Central memory CD4-positive, alpha-beta T cell (primary cell): Measurements from ENCODE around the gene AQP2.
"Not testable (repeated sequence)": the region's sequence is repeated elsewhere in the genome, so short reads cannot be mapped to it uniquely, and the experiment has no call there.

Source experiments
- DNase-seq: peaks from one replicate; pipeline ENCODE4 v3.0.0; 2022

The AQP2 gene

DNA sequence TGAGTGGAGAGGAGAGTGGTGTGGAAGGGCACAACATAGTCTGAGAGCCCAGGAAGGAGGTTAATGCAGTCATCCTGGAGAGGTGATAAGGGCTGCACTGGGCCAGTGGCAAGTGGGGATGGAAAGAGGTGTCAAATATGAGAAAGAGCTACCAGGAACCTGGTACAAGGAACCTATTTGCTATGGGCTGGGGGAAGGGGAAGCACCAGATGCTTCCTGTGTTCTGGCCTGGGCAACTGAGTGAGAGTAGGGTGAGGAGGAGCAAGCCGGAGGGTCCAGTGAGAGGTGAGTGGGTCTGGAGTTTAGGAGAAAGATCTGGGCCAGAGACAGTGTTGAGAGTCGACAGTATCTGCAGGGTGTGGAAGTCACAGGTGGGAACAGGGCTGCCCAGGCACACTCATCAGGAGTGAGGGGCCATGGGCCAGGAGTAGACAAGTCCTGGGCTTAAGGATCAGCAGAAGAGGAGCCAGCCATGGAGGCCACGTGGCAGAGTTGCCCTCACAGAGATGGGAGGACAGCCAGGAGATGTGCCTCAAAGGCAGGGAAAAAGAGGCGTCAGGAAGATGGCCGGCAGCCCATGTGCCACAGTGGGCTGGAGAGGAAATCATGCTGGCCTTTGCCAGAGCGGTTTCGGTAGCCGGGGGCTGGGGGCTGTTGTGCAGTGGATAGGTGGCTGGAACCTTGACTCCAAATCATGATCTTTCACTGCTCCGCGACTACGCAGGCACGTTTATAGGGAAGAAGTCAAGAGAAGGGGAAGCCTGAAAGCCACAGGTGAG is 19.3 kb downstream of the AQP2 start:
- DNase-seq: no peak

DNA sequence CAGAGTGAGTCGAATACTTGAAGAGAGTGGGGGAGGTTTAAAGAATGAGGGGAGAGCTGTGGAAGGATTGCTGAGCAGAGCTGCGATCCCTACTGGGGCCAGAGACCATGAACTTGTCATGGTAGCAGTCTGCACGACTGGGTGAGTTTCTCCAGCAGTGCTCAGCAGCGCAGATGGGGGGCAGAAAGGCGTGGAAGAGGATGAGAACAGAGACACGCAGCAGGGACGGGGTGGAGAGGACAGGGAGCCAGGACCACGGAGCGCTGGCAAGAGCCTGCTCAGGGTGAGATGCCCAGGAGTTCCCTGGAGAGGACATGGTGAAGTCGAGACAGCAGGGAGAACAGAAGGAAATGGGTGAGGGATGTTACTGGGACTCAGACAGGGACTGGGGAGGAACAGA is 20.1 kb downstream of the AQP2 start:
- DNase-seq: no peak

DNA sequence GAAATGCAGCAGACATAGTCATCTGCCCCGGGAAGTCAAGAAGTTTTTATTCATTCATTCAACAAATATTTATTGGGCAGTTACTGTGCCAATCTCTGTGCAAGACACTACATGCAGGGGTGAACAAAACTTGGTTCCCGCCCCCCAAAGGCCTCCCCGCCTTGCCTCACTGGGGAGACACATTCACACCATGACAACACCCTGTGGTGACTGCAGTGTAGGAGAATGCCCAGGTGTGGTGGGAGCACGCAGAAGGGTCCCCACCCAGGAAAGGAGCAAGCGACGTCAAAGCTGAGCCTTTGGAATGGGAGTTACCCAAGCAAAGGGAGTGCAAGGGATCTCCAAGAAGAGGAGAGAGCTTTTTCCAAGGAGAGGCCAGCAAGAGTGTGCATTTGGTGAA is 20.6 kb downstream of the AQP2 start:
- no peak for DNase-seq

DNA sequence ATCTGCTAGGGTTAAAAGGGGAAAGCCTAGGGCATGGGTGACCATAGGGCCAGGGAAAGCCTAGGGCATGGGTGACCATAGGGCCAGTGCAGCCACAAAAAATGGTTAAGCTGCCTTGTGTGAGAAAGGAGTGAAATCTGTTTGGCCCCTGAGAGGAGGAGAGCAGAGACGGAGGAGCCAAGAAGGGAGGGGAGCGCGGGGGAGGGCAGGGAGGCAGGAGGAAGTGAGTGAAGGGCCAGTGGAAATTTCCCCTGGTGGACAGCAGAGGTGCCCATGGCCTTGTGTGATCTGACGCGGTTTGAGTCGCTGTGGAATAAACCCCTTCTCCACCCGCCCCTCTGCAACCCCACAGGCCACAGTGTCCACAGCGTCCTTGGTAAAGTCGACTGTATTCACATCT is 21.6 kb downstream of the AQP2 start:
- DNase-seq: no peak

DNA sequence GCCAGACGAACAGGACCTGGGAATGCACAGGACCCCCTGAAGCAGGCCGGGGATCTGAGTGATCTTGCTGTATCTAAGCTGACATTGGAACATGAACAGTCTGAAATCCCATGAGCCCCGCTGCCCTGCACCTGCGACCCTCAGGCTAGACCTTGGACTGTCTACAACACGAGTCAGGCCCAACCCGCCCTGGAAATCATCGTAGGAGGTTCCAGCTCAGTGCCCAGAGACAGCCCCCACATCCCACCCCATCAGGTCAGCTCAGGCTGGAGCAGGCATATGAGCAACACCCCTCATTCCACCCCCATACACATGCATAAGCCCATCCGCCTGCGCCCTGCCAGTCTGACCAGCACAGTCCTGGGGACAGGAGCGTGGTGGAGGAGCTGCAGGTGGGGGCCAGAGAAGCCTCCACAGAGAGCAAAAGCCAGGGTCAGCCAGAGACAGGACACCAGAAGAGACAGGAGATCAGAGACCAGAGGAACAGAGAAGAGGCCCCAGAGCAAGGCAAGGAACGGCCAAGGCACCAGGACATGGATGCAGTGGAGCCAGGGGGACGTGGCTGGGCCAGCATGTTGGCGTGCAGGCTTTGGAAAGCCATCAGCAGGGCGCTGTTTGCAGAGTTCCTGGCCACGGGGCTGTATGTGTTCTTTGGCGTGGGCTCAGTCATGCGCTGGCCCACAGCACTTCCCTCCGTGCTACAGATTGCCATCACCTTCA is 22.3 kb downstream of the AQP2 start, which contains the start of gene AQP6:
Gene AQP6, plus strand, starts transcription at position 307 of the 720 bp plus-strand sequence. Its CDS starts 227 bp downstream, at position 534.
- no peak for DNase-seq

DNA sequence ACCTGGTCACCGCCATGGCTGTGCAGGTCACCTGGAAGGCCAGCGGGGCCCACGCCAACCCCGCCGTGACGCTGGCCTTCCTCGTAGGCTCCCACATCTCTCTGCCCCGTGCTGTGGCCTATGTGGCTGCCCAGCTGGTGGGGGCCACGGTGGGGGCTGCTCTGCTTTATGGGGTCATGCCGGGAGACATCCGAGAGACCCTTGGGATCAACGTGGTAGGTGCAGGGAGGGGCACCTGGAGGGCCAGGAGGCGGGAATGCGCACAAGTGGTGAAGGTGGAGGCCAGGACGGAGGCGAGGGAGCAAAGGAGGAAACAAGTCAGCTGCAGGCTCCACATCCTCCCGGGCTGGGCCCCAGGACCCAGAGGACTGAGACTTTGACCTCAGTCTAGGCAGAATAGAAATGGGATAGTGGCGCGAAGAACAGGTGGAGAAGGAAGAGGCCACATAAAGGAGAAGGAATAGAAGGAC is 22.9 kb downstream of the AQP2 start:
- no peak for DNase-seq

DNA sequence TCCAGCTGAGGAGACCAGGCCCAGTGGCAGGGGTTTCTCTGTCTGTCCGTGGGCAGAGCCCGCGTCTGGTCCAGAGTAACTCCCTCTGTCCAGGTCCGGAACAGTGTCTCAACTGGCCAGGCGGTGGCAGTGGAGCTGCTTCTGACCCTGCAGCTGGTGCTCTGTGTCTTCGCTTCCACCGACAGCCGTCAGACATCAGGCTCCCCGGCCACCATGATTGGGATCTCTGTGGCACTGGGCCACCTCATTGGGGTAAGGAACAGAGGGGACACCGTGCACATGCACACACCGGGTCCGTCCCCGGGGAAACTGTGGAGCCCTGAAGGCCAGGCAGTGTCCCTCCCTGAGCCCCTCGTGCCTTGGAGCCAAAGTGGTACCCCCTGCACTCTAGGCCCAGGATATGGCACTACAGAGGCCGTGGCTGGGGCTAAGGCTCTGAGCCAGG is 23.7 kb downstream of the AQP2 start:
- DNase-seq: no peak

DNA sequence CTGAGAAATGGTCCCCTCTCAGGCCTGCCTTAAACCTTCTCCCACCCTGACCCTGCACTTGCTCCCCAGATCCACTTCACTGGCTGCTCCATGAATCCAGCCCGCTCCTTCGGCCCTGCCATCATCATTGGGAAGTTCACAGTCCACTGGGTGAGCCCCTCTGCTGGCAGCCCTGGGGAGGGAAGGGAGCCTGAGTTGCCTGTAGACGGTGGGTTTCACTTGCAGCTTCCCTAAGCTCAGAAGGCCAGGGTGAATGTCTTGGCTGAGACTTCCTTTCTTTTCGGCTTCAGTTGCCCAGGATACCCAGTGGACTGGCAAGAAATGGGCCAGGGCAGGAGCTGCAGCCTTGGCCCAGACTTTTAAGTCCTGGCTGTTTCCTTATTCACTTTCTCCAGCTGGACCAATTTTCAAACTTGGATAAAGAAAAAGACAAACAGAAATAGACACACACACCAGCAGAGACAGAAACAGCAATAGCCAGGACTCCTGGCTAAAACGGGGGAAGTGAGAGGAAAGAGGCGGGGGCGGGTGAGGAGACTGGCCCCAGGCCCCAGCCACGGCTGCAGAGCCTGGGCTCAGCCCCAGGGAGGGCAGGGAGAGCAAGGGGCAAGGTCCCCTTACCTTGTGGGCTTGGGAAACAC is 24.3 kb downstream of the AQP2 start:
- DNase-seq: no peak

DNA sequence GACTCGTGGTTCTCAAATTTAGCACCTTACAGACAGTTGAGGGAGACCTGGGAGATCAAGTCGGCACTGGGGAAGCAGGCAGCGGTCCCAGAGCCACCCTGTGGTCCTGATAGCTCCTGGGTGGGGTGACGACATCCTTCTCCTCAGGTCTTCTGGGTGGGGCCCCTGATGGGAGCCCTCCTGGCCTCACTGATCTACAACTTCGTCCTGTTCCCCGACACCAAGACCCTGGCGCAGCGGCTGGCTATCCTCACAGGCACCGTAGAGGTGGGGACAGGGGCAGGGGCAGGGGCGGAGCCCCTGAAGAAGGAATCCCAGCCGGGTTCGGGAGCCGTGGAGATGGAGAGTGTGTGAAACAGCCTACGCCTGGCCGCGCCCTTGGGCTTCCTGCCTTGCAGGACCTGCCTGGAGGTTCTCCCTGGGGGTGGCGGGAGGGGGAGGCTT is 24.8 kb downstream of the AQP2 start:
- DNase-seq: no peak

DNA sequence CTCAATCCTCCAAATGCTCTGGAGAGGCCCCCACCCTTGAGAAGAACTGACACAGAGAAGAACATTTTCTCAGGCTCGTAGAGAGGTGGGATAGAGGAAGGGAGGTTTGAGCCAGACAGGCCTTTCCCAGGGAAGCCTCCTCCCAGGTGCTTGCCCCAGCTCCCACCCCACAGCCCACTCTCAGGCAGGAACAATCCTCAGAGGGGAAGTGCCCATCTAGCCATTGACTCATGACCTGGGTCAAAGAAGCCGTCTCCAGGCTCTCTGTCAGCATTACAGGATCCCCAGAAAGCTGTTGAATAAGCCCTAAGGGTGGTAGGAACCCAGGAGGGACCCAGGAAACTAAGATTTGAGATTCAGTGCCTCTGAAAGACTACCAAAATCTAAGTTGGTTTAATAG is 26.0 kb downstream of the AQP2 start:
- DNase-seq: no peak

DNA sequence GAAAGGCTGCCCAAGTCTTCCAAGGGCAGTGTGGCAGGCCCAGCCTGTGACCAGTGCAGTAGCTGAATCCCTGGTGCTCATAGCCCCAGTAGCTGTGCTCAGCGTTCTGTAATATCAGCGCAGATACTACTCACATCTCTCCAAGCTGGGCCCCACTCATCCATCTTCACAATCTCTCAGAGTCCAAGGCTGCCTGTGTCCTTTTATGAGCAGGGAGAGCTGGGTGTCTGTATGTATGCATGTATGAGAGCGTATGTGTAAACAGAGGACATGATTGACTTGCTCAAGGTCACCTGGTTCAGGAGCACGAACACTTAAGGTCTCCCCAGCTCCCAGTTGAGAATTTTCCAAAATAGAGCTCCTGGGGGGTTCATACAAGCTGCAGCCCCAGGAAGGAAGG is 27.6 kb downstream of the AQP2 start:
- DNase-seq: no peak

DNA sequence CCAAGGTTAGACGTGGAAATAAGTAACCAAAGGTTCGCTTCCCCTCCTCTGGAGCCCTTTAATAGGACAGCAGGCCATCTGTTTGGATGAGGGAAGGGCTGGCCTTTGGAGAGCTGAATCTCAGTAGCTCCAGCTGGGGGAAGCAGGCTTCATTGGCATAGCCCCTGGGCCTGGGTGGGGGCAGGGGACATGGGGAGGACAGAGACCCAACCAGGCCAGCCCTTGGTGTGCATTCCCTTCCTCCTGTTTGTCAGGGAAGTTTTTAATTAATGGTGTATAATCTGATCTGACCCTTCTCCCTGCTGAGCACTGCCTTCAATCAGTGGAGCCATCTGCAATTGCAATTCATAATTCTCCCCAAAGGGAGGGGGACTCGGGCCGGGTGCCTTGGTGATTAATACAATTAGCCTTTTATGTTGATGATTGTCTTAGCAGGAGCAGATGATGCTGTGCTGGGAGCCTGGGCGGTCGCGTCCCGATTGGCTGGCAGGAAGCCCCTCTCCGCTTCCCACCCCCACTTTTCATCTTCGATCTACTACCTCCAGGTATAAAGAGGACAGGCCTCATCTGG is 28.6 kb downstream of the AQP2 start:
- DNase-seq: no peak

DNA sequence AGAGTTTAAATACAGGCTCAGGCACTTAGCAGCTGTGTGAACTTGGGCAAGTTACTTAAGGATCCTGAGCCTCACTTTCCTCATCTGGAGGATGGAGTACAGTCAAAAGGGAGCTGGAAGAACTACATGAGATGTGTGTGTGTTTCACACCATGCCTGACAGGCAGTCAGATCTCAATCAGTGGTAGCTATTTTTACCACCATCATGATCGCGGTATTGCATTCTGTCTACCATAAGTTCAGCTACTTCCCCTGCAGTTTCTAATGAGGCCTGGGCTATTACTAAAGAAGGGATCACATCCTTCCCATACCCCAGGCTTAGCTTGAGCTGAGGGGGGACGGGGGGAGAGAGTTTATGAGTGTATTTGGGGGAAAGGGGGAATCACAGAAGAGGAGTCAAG is 29.3 kb downstream of the AQP2 start:
- DNase-seq: no peak

DNA sequence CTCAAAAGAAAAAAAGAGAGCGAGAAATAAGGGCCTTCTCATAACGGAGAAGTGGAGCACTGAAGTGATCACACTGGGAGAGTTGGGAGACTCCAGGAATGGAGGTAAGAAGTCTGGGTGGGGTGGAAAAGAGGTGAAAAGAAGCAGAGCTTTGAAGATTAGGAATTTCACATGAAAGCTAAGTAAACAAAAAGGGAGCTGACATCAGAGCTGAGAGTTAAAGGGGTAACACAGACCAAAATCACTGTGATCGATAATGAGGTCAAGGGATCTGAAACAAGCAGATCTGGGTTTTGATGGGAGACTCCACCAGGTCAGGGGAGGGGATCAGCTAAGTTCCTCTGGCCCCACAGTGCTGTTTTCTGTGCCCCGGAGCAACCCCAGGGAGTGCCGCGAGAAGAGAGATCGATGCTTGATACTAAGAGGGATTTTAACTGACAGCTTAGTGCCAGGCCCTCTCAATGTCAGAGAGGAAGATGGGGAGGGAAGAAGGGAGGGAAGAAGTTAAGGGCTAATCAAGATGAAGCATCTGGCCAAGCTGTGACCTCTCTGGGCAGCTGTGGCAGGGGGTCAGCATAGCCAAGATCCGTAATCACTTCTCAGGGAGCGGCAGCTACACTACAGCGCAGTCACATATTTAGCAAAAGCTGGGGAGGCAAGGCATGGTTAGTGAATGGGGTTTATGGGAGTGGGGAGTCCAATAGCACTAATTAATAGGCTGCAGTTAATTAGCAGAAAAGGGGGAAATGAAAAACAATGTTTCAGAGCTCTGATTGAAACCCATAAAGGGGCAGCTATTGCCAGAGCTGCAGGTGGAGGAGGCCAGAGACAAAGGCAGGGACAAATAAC is 30.2 kb downstream of the AQP2 start:
- no peak for DNase-seq

DNA sequence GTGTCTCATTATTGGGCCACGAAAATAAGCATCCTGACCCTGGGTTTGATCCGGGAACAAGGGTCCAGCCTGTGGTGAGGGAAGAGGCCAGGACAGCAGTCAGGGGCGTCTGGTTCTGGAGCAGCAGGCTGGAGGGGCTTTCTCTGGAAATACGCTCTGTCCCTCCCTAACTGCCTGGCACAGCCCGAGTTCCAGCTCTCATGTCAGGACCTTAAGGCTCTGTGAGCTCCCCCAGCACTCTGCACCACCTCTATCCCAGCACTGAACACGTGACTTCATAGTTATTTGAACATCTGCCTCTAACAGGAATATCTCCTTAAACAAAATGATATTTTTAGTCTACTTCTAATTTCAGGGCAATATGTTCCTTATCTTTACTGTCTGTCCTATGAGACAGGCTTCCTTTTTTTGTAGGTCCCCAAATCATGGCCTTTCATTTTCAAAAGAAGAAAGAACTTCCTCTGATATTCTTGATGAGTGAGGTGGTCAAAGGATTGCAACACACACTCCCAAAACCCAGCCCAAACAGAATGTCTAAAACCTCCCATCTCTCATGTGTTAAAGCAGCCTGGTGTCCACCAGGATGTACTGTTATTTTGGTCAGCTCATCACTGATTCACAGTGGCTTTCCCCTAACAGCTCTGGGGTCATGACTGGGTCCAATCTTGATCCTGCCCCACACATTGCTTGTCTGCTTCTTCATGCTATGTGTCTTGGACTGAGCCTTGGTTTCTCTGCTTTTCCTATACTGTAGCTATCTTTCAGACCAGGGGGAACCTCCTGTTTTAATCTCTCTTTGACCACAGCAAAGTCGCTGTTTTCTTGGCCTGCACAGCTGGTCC is 31.9 kb downstream of the AQP2 start:
- DNase-seq: no peak

DNA sequence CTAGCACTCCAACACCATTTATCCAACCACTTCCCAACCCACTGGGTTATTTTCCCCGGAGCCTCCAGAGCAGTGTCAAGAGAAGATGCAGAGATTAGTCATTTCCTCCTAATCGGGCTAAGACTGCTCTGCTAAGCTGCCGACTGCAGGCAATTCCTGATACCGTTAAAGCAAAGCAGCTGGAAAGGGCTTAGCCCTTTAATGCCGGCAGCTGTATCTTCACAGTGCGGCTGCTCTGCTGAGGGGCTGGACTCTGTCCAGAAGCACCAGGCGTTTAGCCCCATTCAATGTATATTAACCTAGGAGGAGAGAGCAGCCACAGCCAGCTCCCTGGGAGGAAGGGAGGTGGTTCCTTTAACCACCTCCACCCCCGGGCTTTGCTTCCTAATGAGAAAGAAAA is 33.4 kb downstream of the AQP2 start:
- DNase-seq: no peak

DNA sequence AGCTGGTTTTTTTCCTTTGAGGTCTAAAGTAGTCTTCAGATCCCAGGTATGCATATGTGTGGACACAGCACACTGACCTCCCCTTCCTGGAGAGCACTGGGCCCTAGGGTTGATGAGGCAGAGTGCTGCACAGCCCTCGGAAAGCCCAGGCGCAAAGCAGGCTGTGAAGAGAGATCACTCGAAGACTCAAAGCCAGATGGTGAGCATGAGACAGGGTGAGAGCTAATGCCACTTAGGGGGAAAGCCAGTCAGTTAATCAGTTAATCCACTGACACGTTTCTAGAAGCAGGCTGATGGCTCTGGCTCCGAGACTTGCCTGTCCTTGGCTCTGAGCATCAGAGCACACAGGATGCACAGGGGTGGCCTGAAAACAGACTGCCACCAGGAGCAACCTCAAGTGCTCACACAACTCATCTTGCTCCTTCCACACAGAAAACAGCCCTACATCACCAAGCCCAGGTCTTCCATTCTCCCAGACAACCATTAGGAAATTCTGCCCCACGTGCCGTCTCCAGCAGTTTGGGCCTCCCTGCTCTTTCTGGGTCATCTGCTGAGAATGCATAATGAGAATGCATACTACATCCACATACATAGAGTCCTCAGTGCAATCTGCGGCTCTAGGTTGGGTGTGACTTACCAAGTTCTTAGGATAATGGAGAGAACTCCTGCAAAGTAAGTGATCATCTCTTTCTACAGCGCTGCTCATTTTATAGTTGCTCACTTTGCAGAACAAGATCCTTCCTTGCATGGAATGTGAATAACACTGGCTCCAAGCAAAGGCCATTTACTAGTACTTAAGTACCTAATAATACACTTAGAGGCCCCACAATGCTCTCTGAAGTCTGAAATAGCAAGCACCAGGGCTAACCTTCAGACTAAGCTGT is 34.2 kb downstream of the AQP2 start:
- no peak for DNase-seq

DNA sequence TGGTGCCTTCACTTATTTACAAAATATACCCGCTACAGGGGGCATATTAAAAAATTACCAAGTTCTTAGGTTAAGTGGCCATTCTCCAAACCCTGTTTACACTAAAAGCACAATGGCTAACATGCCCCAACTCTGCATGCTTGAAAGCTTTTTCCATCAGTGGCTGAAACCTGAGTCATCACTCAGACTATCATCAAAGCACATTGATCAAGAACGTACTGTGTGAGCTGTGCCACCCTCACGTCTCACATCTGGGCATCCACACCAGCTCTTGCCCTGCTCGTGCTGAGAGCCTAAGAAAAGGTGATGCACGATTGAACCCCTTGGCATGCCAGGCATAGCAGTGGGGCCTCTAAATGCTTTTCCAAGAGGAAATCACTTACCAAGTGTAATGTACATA is 35.4 kb downstream of the AQP2 start:
- no peak for DNase-seq

DNA sequence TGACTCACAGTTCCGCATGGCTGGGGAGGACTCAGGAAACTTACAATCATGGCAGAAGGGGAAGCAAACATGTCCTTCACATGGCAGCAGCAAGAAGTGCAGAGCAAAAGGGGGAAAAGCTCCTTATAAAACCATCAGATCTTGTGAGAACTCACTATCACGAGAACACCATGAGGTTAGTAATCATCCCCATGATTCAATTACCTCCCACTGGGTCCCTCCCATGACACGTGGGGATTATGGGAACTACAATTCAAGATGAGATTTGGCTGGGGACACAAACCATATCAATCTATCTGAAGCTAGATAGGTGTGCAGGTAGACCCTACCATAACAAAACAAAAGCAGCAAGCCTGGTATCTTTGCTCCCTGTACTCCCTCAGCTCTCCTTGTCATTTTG is 35.9 kb downstream of the AQP2 start:
- DNase-seq: not testable (repeated sequence)

DNA sequence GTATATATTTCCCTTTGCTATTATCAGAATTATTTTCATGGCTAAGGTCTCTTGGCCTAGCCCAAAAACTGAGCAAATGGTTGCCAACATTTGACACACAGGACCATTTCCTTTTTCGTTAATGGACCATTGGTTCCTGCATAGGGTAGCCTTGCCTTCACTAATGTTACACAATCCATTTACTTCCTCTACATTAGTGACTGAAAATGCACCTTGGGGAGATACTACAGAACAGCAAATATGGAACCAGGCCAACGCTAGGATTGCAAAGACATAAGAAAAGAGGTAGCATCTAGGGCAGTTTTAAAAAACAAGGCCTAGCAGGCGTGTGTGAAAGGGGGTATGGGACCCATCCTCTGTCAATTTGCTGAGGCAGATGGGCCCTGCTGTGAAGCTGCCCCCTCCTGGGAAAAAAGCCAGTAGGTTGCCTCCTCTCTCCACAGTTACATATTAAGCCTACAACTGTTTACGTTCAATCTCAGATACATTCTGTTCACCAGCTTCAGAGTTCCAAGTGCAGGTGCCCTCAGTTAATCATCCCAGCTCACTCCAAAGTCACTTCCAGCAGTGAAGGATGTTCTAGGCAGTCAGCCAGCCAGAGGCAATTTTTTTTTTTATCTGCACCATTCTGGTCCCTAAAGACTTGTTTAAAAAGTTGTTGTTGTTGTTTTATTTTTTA is 37.2 kb downstream of the AQP2 start:
- DNase-seq: no peak
